Measurements from ENCODE around the gene OR52A5.

The OR52A5 gene

GRCh38 chr11:5107285-5107684, 30.9 kb downstream of the OR52A5 start:
- no peak for DNase-seq

- no peak for DNase-seq
Measured at GRCh38 chr11:5103066-5103465, 35.1 kb downstream of the OR52A5 start.

GRCh38 chr11:5102246-5102645, 35.9 kb downstream of the OR52A5 start:
- no peak for DNase-seq

- no peak for DNase-seq
Measured at GRCh38 chr11:5096011-5096410, 42.1 kb downstream of the OR52A5 start.

- no peak for DNase-seq
Measured at GRCh38 chr11:5092821-5093585, 45.2 kb downstream of the OR52A5 start.

GRCh38 chr11:5090668-5091067, 47.5 kb downstream of the OR52A5 start:
- no peak for DNase-seq

GRCh38 chr11:5088556-5088955, 49.6 kb downstream of the OR52A5 start:
- no peak for DNase-seq

GRCh38 chr11:5083602-5084001, 54.6 kb downstream of the OR52A5 start:
- no peak for DNase-seq

- DNase-seq = no peak
Measured at GRCh38 chr11:5081405-5081804, 56.8 kb downstream of the OR52A5 start.
